ENCODE data around the gene ABI3.

ABI3 gene

DNA sequence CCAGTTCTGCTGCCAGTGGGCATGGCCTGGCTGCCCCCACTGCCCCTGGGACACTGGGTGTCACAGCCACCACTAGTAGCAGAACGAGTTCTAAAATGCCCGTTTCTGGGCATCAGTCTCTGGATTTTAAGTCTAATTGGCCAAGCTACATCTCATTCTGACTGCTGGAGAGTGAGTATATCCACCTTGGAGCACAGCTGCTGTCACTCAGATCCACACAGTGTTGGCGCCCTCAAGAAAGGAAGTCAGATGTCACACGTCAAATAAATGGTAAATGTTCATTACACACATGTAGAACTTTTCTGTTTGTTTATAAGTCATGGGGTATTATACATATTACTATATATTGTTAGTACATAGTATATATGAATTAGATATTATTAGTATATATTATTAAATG is 19.6 kb upstream of the ABI3 start:
- DNase-seq (ENCODE audit: extremely low spot score): no peak
- CTCF ChIA-PET: interaction anchor here (1.0 to 5.7 kb wide), 6 partner anchors 10 to 36 kb away, joined by 3 to 74 read pairs (median 12); partner anchors contain the start of genes ABI3 and GNGT2
- TF ChIP-seq, protein P1, sequence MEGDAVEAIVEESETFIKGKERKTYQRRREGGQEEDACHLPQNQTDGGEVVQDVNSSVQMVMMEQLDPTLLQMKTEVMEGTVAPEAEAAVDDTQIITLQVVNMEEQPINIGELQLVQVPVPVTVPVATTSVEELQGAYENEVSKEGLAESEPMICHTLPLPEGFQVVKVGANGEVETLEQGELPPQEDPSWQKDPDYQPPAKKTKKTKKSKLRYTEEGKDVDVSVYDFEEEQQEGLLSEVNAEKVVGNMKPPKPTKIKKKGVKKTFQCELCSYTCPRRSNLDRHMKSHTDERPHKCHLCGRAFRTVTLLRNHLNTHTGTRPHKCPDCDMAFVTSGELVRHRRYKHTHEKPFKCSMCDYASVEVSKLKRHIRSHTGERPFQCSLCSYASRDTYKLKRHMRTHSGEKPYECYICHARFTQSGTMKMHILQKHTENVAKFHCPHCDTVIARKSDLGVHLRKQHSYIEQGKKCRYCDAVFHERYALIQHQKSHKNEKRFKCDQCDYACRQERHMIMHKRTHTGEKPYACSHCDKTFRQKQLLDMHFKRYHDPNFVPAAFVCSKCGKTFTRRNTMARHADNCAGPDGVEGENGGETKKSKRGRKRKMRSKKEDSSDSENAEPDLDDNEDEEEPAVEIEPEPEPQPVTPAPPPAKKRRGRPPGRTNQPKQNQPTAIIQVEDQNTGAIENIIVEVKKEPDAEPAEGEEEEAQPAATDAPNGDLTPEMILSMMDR (IDR thresholded peaks at IDR 0.05; ENCODE audit: control extremely low read depth, extremely low read depth, low read depth, missing control alignments): no peak
- POLR2A ChIA-PET: no interaction called here

DNA sequence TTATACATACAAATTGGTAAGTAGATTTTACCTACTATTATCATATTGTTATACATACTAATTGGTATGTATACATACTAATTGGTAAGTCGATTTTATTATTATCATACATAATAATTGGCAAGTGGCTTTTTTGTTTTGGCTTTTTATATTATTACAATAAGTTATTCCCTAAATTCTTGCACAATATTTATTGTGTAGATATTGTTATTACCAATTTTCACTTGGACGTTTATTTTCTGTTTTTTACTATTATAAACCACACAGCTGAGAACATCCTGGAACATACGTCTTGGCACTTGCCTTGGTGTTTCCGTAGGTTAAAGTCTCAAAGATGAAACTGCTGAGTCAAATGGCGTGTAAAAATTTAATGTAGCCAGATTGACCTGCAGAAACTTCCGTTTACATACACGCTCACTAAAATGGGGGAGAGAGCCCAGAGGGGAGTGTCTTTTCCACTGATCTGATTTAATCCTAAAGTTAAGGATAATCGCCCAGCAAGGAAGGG is 19.0 kb upstream of the ABI3 start:
- CTCF ChIA-PET: interaction anchor here (1.0 to 5.7 kb wide), 7 partner anchors 10 to 35 kb away, joined by 3 to 74 read pairs (median 6); partner anchors contain the start of genes ABI3 and GNGT2
- no peak for DNase-seq (ENCODE audit: extremely low spot score)

DNA sequence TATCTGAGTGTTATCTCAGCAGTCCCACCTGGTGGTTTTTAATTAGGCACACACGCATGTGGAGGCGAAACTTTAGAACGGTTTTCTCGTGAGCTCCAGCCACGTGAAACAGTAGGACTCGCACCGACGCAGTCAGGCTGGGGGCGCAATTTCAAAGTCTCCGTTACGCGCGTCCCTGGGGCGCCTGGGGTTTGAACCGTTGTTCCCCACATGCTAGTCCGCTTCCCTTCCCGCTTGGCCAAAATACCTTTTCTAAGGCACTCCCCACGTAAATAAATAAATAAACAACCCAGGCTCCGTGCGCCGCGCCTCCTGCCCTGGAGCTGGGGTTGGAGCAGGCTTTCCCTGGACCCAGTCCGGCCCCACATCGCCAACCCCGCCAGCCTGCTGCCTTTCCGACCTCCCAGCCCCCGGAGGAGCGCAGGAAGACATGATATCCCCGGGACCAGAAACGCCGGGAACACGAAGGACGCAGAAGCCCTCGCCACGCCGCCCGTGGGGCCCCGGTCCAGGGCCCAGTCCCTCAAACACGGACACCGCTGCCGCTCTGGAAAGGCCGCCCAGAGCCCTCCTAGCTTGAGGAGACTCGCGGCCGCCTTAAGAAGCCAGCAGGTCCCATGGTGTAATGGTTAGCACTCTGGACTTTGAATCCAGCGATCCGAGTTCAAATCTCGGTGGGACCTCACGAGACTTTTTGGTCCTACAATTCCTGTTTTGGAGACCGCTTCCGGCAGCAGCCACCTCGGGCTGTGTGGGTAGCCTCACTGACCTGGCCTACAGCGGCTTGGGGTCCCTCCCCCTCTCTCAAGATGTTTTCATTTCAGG is 18.4 kb upstream of the ABI3 start:
- TF ChIP-seq, protein P1 (IDR thresholded peaks at IDR 0.05; ENCODE audit: control extremely low read depth, extremely low read depth, low read depth, missing control alignments): peak; percentile 46
- ChIA-PET POLR2A (interaction anchor here (0.7 to 2.3 kb wide), 5 partner anchors 19 to 123 kb away, joined by 3 to 7 read pairs (median 4); partner anchors contain the start of genes ABI3 and GNGT2), CTCF (interaction anchor here (1.0 to 5.7 kb wide), 8 partner anchors 10 to 34 kb away, joined by 3 to 74 read pairs (median 6); partner anchors contain the start of genes ABI3 and GNGT2)
- peak; percentile 64 for DNase-seq (ENCODE audit: extremely low spot score)

More for the DNA sequence above, 19.0 kb upstream of the ABI3 start:
- TF ChIP-seq, protein P1 (IDR thresholded peaks at IDR 0.05; ENCODE audit: control extremely low read depth, extremely low read depth, low read depth, missing control alignments): no peak
- POLR2A ChIA-PET: interaction anchor here (1.0 to 1.5 kb wide), 2 partner anchors 20 to 21 kb away, joined by 4 to 6 read pairs; partner anchors contain the start of genes ABI3 and GNGT2

DNA sequence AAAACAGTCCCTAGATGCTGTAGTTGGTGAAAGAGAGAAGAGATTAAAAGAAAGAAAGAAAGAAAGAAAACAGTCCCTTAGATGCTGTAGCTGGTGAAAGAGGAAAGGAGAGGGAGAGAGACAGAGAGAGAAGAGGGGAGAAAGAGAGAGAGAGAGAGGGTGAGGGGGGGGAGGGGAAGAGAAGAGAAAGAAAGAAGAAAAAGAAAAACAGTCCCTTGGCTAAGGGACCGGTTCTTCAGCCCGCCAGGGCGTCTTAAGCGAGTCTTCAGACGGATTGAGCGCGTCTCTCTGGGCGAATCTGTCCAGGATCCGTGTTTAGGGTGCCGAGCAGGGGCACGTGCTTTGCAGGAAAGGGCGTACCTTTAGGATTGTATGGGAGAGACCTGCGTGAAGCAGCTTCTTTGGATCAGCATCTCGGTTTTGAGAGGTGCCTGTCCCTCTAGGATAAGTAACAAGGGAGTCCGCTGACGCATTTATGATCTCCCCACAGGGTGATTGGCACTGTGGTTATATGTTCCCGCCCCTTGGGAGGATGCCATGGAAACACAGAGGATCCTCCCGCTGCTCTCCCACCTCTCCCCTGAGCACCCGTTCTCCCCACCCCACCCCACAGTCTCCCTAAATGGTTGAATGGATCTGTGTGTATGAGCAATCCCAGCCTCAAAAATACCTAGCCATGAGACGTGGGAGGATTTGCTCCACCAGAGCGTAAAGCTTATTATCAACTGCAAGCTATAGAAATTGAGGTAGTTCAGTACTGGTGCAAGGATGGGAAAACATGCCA is 16.8 kb upstream of the ABI3 start:
- peak; percentile 59 for DNase-seq (ENCODE audit: extremely low spot score)
- POLR2A ChIA-PET: interaction anchor here (0.6 to 2.7 kb wide), 7 partner anchors 16 to 986 kb away, joined by 4 to 24 read pairs (median 5); partner anchors contain the start of genes ABI3 and GNGT2
- CTCF ChIA-PET: interaction anchor here (1.0 to 5.7 kb wide), 7 partner anchors 11 to 33 kb away, joined by 3 to 74 read pairs (median 12); partner anchors contain the start of genes ABI3 and GNGT2
- TF ChIP-seq, protein P1 (IDR thresholded peaks at IDR 0.05; ENCODE audit: control extremely low read depth, extremely low read depth, low read depth, missing control alignments): no peak

DNA sequence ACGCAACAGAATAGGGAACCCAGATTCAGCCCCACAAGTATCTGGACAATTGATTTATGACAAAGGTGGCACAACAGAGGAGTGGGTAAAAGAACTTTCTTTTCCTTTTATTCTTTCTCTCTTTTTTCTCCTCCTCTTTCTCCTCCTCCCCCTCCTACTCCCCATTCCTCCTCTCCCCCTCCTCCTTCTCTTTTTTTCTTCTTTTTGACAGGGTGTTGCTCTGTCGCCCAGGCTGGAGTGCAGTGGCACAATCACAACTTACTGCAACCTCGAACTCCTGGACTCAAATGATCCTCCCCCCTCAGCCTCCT is 16.3 kb upstream of the ABI3 start:
- no peak for DNase-seq (ENCODE audit: extremely low spot score)
- CTCF ChIA-PET: interaction anchor here (1.0 to 5.7 kb wide), 6 partner anchors 10 to 32 kb away, joined by 3 to 74 read pairs (median 12); partner anchors contain the start of genes ABI3 and GNGT2
- TF ChIP-seq, protein P1 (IDR thresholded peaks at IDR 0.05; ENCODE audit: control extremely low read depth, extremely low read depth, low read depth, missing control alignments): no peak
- POLR2A ChIA-PET: interaction anchor here (0.6 to 2.7 kb wide), 8 partner anchors 15 to 1158 kb away, joined by 4 to 24 read pairs (median 6); partner anchors contain the start of genes ABI3 and GNGT2

All from GM10248 (cell line).